PFSK-1 (cell line): ENCODE results near the gene DKKL1.

Experiments
- FOXP2 ChIP-seq: optimal IDR thresholded peaks from 2 replicates; pipeline ENCODE3; 2011; ENCODE audit warnings: borderline replicate concordance, control low read depth, inconsistent platforms; ENCODE audit not compliant: insufficient read depth; ENCODE audit errors: extremely low read length, extremely low read depth
- POLR2AphosphoS5 ChIP-seq: IDR thresholded peaks from 2 replicates; pipeline ENCODE4 v1.6.1; 2012; ENCODE audit warnings: low read depth, mild to moderate bottlenecking, control low read depth, low read length, moderate library complexity
- TAF1 ChIP-seq: IDR thresholded peaks from 2 replicates; pipeline ENCODE4 v1.6.1; 2012; ENCODE audit warnings: low read length, control low read depth, borderline replicate concordance; ENCODE audit not compliant: insufficient read depth
- TF ChIP-seq, protein P1 (sequence below), 2 experiments: IDR thresholded peaks; 2 replicates each; pipeline versions ENCODE4 v1.6.1 to v1.8.0; 2011 to 2012; ENCODE audit warnings: low read depth in 2 of 2, low read length in 2 of 2, control low read depth in 1 of 2, inconsistent platforms in 1 of 2, mild to moderate bottlenecking in 1 of 2, moderate library complexity in 1 of 2; ENCODE audit not compliant: insufficient read depth in 1 of 2

DNA sequence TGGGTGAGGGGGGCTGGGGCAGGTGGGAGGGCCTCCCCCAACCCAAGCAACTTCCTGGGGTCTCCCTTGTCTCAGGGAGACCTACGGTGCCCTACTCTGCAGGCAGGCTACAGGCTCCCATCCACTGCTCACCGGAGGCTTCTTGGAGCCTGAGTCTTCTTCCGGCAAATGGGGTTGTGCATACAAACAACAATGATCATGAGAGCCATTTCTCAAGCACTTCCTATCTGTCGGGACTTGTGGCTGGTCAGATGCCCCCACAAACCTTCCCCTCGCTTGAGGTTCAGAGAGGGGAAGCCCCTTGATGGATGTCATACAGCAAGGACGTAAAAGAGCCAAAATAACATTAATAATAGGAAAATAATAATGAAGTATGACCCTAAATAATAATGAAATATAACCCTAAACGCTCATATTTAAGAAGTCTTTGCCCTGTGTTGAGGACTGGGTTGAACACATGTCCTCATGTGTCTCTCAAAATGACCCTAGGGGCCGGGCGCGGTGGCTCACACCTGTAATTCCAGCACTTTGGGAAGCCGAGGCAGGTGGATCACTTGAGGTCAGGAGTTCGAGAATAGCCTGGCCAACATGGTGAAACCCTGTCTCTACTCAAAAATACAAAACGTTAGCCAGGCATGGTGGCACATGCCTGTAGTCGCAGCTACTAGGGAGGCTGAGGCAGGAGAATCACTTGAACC lies 27.7 kb upstream of the DKKL1 start:
- no peak for TF ChIP-seq TAF1
- no peak for TF ChIP-seq POLR2AphosphoS5
- TF ChIP-seq, protein P1, sequence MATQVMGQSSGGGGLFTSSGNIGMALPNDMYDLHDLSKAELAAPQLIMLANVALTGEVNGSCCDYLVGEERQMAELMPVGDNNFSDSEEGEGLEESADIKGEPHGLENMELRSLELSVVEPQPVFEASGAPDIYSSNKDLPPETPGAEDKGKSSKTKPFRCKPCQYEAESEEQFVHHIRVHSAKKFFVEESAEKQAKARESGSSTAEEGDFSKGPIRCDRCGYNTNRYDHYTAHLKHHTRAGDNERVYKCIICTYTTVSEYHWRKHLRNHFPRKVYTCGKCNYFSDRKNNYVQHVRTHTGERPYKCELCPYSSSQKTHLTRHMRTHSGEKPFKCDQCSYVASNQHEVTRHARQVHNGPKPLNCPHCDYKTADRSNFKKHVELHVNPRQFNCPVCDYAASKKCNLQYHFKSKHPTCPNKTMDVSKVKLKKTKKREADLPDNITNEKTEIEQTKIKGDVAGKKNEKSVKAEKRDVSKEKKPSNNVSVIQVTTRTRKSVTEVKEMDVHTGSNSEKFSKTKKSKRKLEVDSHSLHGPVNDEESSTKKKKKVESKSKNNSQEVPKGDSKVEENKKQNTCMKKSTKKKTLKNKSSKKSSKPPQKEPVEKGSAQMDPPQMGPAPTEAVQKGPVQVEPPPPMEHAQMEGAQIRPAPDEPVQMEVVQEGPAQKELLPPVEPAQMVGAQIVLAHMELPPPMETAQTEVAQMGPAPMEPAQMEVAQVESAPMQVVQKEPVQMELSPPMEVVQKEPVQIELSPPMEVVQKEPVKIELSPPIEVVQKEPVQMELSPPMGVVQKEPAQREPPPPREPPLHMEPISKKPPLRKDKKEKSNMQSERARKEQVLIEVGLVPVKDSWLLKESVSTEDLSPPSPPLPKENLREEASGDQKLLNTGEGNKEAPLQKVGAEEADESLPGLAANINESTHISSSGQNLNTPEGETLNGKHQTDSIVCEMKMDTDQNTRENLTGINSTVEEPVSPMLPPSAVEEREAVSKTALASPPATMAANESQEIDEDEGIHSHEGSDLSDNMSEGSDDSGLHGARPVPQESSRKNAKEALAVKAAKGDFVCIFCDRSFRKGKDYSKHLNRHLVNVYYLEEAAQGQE (IDR thresholded peaks at IDR 0.05; ENCODE audit: insufficient read depth in 1 of 2, low read depth in 2 of 2, low read length in 2 of 2), result no peak
- TF ChIP-seq FOXP2, result no peak
